ENCODE results near the gene SLC29A1.

Gene SLC29A1

DNA sequence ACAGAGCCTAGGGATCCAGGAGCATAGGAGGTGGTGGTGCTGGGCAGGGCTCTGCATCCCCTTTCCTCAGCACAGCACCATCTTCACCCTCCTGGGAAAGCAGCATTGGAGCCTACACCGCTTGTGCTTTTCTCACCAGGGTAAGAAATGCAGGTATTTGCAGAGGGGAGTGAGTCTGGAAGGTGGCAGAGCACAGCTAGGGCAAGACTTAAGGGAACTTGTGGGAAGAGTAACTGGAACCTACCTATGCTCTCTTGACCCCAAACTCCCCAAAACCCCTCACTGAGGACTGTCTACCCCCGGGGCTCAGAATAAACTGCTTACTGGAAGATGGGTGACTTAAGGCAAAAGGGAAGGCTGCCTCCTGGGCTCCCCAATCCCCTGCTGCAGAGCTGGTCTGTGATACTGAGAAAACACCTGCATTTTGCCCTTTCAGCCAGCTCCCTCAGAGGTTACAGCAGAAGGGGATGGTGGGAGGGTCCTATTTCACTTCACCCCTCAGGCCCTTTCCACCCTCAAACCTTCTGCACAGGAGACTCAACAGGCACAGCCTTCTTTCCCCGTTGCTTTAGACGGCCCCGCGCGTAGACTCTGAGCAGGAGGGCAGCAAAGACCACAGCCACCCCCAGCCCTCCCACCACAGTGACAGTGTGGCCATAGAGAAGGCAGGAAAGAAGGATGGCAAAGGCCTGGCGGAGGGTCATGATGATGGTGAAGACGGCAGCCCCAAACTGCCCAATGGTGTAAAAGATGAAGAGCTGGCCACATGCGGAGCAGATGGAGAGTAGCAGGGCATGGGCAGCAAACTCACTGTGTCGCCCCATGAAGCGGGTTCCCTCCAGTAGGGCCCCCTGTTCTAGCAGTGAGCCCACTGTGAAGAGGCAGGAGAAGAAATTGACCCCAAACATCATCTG is 31.1 kb downstream of the SLC29A1 start:
- TF ChIP-seq, protein P1, sequence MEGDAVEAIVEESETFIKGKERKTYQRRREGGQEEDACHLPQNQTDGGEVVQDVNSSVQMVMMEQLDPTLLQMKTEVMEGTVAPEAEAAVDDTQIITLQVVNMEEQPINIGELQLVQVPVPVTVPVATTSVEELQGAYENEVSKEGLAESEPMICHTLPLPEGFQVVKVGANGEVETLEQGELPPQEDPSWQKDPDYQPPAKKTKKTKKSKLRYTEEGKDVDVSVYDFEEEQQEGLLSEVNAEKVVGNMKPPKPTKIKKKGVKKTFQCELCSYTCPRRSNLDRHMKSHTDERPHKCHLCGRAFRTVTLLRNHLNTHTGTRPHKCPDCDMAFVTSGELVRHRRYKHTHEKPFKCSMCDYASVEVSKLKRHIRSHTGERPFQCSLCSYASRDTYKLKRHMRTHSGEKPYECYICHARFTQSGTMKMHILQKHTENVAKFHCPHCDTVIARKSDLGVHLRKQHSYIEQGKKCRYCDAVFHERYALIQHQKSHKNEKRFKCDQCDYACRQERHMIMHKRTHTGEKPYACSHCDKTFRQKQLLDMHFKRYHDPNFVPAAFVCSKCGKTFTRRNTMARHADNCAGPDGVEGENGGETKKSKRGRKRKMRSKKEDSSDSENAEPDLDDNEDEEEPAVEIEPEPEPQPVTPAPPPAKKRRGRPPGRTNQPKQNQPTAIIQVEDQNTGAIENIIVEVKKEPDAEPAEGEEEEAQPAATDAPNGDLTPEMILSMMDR (IDR thresholded peaks at IDR 0.05; ENCODE audit: insufficient read depth, low read depth, low read length, missing control alignments) = no peak
- H3K4me3 ChIP-seq (ENCODE audit: low read depth, low read length) = no peak overlapping the region
- DNase-seq (ENCODE audit: low read depth) = peak; percentile 35

GRCh38 chr6:44255105-44255808 is 31.9 kb downstream of the SLC29A1 start:
- H3K4me3 ChIP-seq (ENCODE audit: low read depth, low read length) = peak overlapping the region; percentile 87
- DNase-seq (ENCODE audit: low read depth) = peak; percentile 55
- TF ChIP-seq, protein P1 (IDR thresholded peaks at IDR 0.05; ENCODE audit: insufficient read depth, low read depth, low read length, missing control alignments) = no peak

DNA sequence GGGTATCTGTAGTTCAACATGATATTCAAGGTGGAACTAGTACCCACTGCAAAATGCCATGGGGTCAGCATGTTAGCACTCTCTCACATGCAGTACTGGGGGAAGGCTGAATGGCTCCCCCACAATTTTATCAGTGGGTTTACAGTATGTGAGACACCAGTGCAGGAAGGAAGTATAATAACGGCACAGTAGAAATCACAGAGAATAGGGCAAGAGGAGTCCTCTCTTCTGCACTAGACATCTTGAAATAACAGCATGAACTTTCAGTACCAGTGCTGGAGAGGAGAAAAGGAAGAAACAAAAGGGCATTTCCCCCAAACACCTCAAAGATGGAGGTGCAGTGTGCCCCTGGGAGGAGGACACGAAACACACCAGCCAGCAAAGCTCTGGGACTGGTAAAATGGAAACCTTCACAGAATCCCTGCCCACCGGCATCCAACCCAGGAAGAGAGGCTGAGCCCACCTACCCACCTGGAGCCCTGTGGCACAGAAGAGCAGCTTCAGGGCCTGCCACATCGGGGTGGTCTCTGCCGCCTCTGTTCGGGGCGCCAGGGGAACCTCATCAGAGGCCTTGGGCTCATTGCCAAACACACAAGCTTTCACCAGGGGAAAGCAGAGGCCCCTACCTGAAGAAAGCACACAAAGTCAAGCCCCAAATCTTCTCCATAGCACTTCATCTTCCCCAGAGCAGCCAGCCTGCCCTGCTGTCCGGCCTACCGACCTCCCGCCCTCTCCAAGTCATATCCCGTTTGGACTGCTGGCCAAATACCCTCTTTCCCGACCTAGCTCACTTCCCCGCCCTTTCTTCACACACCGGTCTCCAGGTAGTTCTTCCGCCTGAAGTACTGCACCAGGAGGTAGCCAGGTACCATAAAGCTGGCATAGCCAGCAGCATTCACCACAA is 32.7 kb downstream of the SLC29A1 start:
- DNase-seq (ENCODE audit: low read depth) = peak; percentile 32
- TF ChIP-seq, protein P1 (IDR thresholded peaks at IDR 0.05; ENCODE audit: insufficient read depth, low read depth, low read length, missing control alignments) = no peak
- peak overlapping the region; percentile 87 for H3K4me3 ChIP-seq (ENCODE audit: low read depth, low read length)

GRCh38 chr6:44256775-44257024 is 33.3 kb downstream of the SLC29A1 start:
- peak overlapping the region; percentile 87 for H3K4me3 ChIP-seq (ENCODE audit: low read depth, low read length)
- TF ChIP-seq, protein P1 (IDR thresholded peaks at IDR 0.05; ENCODE audit: insufficient read depth, low read depth, low read length, missing control alignments) = no peak
- DNase-seq (ENCODE audit: low read depth) = no peak

DNA sequence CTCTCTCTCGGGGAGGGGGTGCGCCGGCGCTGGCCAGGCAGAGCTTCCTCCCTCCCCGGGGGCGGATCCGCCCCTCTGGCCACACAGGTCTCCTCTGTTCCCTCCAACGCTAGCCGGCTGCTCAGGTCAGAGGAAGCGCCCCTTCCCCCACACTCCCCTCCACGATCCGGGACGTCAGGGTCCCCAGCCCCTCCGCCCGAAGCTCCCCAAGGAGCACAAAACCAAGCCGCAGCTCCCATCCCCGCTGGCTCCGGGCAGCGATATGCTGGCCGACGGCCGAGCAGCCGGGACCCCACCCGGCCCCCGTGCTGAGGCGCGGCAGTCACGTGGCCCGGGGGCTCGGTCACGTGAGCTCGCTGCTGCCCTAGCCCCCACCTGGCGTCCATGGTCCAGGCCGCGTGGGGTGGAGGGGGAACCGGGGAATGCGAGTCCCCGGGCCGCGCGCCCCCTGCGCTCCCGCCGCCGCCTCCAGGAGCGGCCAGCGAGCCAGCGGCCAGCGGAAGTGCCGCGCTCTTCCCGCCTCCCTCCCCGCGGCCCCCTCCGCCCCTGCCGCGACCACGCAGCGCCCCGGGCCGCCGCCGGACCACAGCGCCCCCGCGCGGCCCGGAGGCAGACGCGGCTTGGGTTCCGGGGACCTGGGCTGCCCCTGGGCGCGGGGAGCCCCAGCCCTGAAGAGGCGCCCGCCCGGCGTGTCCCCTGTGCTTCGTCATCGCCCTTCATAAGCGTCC is 33.8 kb downstream of the SLC29A1 start, which contains the start of gene SLC35B2:
TSS of gene SLC35B2 (minus strand) at position 504 of the 728 bp plus-strand sequence. CDS start at position 386, 118 bp downstream.
- TF ChIP-seq, protein P1 (IDR thresholded peaks at IDR 0.05; ENCODE audit: insufficient read depth, low read depth, low read length, missing control alignments) = peak; percentile 69
- DNase-seq (ENCODE audit: low read depth) = peak; percentile 86
- peak within 1 kb of the TSS; percentile 95 for H3K4me3 ChIP-seq (ENCODE audit: low read depth, low read length)
